Left lung (tissue), 10 donors: Measurements from ENCODE around the gene GLYATL3. TPM values are rescaled to one million over a fixed set of nuclear protein-coding genes. Genes with fewer than 3 reads are reported as not detected.

Source experiments
- ATAC-seq: fragments of 200-7000 bp; cut with Tn5 transposase; one replicate; pipeline ENCODE4 v1.9.1; 2020; ENCODE audit warnings: moderate library complexity
- DNase-seq, 4 donors: peaks; one replicate each; pipeline ENCODE4 v3.0.0-alpha.2; 2013 to 2020
- H3K27ac ChIP-seq, 2 donors: fragments of 200-600 bp; sonication (generic) in 1 of 2; one replicate each; pipeline versions ENCODE4 v1.5.0 to v1.8.0; 2020 to 2021
- H3K27me3 ChIP-seq, 2 donors: fragments of 200-600 bp; sonication (generic) in 1 of 2; one replicate each; pipeline versions ENCODE4 v1.5.0 to v1.8.0; 2020 to 2021
- H3K36me3 ChIP-seq, 2 donors: fragments of 200-600 bp; sonication (generic) in 1 of 2; one replicate each; pipeline versions ENCODE4 v1.5.0 to v1.8.0; 2020 to 2021
- H3K4me1 ChIP-seq, 2 donors: fragments of 200-600 bp; one replicate each; pipeline ENCODE4 v1.8.0; 2021
- H3K4me3 ChIP-seq, 2 donors: fragments of 200-600 bp; sonication (generic) in 1 of 2; one replicate each; pipeline versions ENCODE4 v1.5.0 to v1.8.0; 2020 to 2021; ENCODE audit warnings: mild to moderate bottlenecking in 1 of 2
- H3K9me3 ChIP-seq, 2 donors: fragments of 200-600 bp; sonication (generic) in 1 of 2; one replicate each; pipeline versions ENCODE4 v1.5.0 to v1.8.0; 2020 to 2021
- intact Hi-C, 2 donors: fragments of 100-400 bp; cut with DNase I; formaldehyde crosslinking; loops; one replicate each; pipeline versions ENCODE4 v1.11.2 to v1.14.2; 2022
- polyA plus RNA-seq, 6 donors: library from polyadenylated mRNA; unstranded; fragments of 120-200 nt; gene quantifications; one replicate each; pipeline ENCODE4 v1.2.1, GENCODE V29; 2013; ENCODE audit not compliant: insufficient read length in 6 of 6
- total RNA-seq, 2 donors: library from RNA; stranded (reverse); fragmentation: NEBNext Ultra II Directional; extraction: Animal tissue kit (Norgen Biotek cat#: 25700); gene quantifications; one replicate each; pipeline ENCODE4 v1.2.1, GENCODE V29; 2021
- TF ChIP-seq, protein P1 (sequence below), 2 donors: fragments of 200-600 bp; sonication (generic) in 1 of 2; IDR thresholded peaks; one replicate each; pipeline versions ENCODE4 v1.5.0 to v1.8.0; 2021; ENCODE audit warnings: antibody characterized with exemption in 2 of 2
- donor health status: DM: no; HTN: yes; CAD: no.
- donor health status: DM: no; HTN: no; CAD: no.

The GLYATL3 gene
- total and polyA plus RNA-seq, 8 donors, result not detected

DNA sequence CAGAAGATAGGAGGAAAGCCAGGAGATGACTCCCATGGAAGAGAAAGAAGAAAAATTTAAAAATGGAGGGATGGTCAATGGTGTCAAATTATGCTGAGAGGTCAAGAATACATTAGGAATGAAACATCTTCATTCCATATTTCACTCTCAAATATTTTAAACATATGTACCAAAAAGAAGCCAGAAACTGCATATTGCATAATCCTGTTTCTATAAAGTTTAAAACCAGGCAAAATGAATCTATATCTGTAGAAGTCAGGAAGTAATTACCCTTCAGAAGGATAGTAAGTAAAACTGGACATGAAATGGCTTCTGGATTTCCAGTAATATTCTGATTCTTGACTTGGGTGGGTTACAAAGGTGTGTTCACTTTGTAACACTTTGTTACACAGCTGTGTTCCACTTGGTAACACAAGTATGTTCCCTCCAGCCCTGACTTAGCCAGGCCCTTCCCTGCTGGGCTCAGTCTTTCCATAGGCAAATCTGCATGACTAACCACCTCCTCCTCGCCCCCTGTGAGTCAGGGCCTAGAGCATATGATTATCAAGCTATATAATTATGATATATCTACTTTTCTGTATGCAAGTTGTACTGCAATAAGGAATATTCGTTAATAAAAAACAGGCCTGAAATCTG is 30.5 kb downstream of the GLYATL3 start:
- intact Hi-C loops, result loop anchor here in 1 of 2 donors (10.0 kb wide), 1 partner anchor 315 kb away; no protein-coding TSS in a partner anchor
- DNase-seq (no peak), ATAC-seq (no peak)
- Histone ChIP-seq H3K36me3 (no peaks in the 10 kb centered on the region), H3K4me3 (no peak overlapping the region), H3K27me3 (no peaks in the 10 kb centered on the region), H3K4me1 (no peaks in the 10 kb centered on the region), H3K9me3 (no peaks in the 10 kb centered on the region), H3K27ac (no peak overlapping the region)
- TF ChIP-seq, protein P1, sequence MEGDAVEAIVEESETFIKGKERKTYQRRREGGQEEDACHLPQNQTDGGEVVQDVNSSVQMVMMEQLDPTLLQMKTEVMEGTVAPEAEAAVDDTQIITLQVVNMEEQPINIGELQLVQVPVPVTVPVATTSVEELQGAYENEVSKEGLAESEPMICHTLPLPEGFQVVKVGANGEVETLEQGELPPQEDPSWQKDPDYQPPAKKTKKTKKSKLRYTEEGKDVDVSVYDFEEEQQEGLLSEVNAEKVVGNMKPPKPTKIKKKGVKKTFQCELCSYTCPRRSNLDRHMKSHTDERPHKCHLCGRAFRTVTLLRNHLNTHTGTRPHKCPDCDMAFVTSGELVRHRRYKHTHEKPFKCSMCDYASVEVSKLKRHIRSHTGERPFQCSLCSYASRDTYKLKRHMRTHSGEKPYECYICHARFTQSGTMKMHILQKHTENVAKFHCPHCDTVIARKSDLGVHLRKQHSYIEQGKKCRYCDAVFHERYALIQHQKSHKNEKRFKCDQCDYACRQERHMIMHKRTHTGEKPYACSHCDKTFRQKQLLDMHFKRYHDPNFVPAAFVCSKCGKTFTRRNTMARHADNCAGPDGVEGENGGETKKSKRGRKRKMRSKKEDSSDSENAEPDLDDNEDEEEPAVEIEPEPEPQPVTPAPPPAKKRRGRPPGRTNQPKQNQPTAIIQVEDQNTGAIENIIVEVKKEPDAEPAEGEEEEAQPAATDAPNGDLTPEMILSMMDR (IDR thresholded peaks at IDR 0.05), result no peak

DNA sequence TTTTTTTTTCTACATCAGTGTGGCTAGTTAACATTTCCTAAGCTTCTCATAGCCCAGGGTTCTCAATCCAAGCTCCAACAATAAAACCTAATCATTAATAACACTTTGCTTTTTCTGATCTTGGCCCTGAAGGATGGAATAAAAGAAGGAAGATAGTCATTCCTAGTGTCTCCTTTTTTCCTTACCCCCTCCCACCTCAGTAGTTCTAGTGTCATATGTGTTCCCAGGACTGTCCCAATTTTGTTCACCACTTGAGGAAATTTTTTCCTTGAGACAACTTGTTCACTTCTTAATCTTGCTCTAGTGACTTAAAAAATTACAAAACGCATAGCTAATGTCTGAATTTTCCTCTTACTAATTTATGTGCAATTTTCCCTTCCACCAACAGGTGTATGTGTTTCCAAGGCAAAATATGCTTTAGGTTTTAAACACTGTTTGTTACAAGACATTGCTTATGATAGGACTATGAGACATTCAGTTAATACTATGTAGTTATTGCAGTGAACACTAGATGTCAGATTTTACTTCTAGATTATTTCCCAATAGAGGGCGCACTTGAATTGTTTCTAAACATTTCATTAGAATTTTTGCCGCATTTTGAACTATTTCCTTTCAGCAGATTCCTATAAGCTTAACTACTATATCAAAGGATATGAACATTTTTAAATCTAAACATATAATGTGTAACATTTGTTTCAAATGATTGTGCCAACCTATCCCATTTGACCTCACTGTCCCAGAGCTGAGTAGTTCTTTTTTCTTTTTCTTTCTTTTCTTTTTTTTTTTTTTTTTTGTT is 32.2 kb downstream of the GLYATL3 start:
- Histone ChIP-seq H3K9me3 (no peaks in the 10 kb centered on the region), H3K36me3 (no peaks in the 10 kb centered on the region), H3K27me3 (no peaks in the 10 kb centered on the region), H3K27ac (no peak overlapping the region), H3K4me1 (no peaks in the 10 kb centered on the region), H3K4me3 (no peak overlapping the region)
- intact Hi-C loops, result loop anchor here in 1 of 2 donors (10.0 kb wide), 1 partner anchor 313 kb away; no protein-coding TSS in a partner anchor
- TF ChIP-seq, protein P1 (IDR thresholded peaks at IDR 0.05), result peak; percentile 37 to 62
- ATAC-seq, result peak; percentile 95
- DNase-seq, result peak in 1 of 4 donors; percentile 55

DNA sequence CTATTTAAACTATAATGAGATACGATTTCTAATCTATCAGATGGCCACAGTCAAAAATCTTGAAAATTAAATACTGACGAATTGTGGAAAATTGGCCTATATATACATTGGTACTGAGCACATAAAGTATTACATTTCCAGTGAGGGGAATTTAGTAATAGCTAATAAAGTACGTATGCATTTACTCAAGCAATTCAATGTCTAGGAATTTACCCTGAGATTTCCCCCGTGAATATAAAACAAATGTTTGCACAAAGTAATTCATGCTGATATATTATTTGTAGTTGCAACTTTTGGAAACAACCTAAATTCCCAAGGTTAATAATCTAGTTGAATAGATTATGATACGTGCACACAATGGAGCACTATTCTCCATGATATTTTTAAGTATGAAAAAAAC is 36.1 kb downstream of the GLYATL3 start:
- intact Hi-C loops, result loop anchor here in 1 of 2 donors (10.0 kb wide), 1 partner anchor 309 kb away; no protein-coding TSS in a partner anchor
- ATAC-seq, result no peak
- no peak for DNase-seq

DNA sequence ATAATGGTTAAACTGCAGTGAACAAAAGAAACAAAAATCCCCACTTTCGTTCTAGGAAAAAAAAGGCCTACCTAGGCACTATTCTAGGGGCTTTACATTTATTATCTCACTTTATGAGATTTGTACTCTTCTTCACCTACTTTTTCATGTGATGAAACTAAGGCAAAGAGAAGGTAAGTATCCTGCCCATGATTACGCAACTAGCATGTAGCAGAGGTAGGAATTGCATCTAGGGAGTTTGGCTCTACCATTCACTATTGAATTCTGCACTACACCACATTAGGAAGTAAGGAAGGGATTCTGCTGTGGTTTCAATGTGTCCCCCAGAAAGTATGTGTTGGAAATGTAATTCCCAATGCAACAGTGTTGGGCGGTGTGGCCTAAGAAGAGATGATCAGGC is 39.4 kb downstream of the GLYATL3 start:
- intact Hi-C loops, result loop anchor here in 1 of 2 donors (10.0 kb wide), 1 partner anchor 306 kb away; no protein-coding TSS in a partner anchor
- TF ChIP-seq, protein P1 (IDR thresholded peaks at IDR 0.05), result no peak
- Histone ChIP-seq H3K27ac (no peak overlapping the region), H3K9me3 (no peaks in the 10 kb centered on the region), H3K36me3 (no peaks in the 10 kb centered on the region), H3K4me3 (no peak overlapping the region), H3K27me3 (no peaks in the 10 kb centered on the region), H3K4me1 (no peaks in the 10 kb centered on the region)
- DNase-seq (no peak), ATAC-seq (no peak)

More for the DNA sequence above, 36.1 kb downstream of the GLYATL3 start:
- Histone ChIP-seq H3K4me1 (no peaks in the 10 kb centered on the region), H3K27ac (no peak overlapping the region), H3K27me3 (no peaks in the 10 kb centered on the region), H3K4me3 (no peak overlapping the region), H3K9me3 (no peaks in the 10 kb centered on the region), H3K36me3 (no peaks in the 10 kb centered on the region)
- TF ChIP-seq, protein P1 (IDR thresholded peaks at IDR 0.05), result no peak

DNA sequence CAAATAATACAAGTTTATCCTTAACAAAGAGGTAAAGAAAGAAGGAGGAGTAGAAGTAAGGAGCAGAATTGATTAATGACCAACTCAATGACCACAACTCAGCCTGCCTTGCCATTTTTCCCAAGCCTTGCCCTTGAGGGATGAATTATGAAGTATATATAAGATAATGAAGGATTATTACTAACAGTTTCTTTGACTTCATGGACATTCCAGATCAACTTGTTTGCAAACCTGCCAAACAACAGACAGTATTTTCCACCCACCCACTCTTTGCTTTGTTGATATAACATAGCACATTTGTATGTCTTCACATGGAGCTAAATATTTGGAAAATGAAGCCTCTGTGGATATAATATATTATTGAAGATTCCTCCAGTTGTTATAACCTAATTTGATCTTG is 40.9 kb downstream of the GLYATL3 start:
- TF ChIP-seq, protein P1 (IDR thresholded peaks at IDR 0.05), result no peak
- no peak overlapping the region for H3K27ac ChIP-seq
- H3K9me3 ChIP-seq, result no peaks in the 10 kb centered on the region
- ATAC-seq (no peak), DNase-seq (no peak)
- no peak overlapping the region for H3K4me3 ChIP-seq
- intact Hi-C loops, result no loop called here
- H3K4me1 ChIP-seq, result no peaks in the 10 kb centered on the region
- no peaks in the 10 kb centered on the region for H3K27me3 ChIP-seq
- no peaks in the 10 kb centered on the region for H3K36me3 ChIP-seq
